HuH-7.5 (cell line): ENCODE measurements around the gene PLEKHN1.
A peak's percentile ranks its signal among the peaks of the same experiment; 100 is the strongest.
"Not testable (repeated sequence)": the region's sequence is repeated elsewhere in the genome, so short reads cannot be mapped to it uniquely, and the experiment has no call there.

ENCODE experiments used
- DNase-seq: peaks from one replicate; pipeline ENCODE4 v3.0.0; 2011; ENCODE audit warnings: low spot score

Gene PLEKHN1

GRCh38 chr1:1006305-1007159, 40.2 kb downstream of the PLEKHN1 start:
- DNase-seq, result peak; percentile 91

- not testable (repeated sequence) for DNase-seq
These were observed 43.8 kb downstream of the PLEKHN1 start for GRCh38 chr1:1010131-1010530.

GRCh38 chr1:1011396-1011949, 45.2 kb downstream of the PLEKHN1 start:
- DNase-seq, result no peak

GRCh38 chr1:1012736-1013104, 46.4 kb downstream of the PLEKHN1 start:
- not testable (repeated sequence) for DNase-seq

GRCh38 chr1:1013105-1013921, 47.0 kb downstream of the PLEKHN1 start, which contains the start of gene ISG15:
Gene ISG15, plus strand, starts transcription at chr1:1013497. Its CDS starts 77 bp downstream, at chr1:1013574.
- no peak for DNase-seq

DNA sequence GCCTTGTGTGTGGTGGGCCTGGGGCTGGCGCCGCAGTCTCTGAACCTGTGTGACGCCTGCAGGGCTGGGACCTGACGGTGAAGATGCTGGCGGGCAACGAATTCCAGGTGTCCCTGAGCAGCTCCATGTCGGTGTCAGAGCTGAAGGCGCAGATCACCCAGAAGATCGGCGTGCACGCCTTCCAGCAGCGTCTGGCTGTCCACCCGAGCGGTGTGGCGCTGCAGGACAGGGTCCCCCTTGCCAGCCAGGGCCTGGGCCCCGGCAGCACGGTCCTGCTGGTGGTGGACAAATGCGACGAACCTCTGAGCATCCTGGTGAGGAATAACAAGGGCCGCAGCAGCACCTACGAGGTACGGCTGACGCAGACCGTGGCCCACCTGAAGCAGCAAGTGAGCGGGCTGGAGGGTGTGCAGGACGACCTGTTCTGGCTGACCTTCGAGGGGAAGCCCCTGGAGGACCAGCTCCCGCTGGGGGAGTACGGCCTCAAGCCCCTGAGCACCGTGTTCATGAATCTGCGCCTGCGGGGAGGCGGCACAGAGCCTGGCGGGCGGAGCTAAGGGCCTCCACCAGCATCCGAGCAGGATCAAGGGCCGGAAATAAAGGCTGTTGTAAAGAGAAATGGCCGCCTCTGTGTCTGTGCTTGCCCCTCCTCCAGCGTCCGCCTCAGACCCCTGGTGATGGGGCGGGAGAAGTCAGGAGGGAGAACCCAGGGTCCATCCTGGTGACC, 47.8 kb downstream of the PLEKHN1 start:
- no peak for DNase-seq

GRCh38 chr1:1014799-1015681, 48.8 kb downstream of the PLEKHN1 start:
- DNase-seq, result no peak

DNA sequence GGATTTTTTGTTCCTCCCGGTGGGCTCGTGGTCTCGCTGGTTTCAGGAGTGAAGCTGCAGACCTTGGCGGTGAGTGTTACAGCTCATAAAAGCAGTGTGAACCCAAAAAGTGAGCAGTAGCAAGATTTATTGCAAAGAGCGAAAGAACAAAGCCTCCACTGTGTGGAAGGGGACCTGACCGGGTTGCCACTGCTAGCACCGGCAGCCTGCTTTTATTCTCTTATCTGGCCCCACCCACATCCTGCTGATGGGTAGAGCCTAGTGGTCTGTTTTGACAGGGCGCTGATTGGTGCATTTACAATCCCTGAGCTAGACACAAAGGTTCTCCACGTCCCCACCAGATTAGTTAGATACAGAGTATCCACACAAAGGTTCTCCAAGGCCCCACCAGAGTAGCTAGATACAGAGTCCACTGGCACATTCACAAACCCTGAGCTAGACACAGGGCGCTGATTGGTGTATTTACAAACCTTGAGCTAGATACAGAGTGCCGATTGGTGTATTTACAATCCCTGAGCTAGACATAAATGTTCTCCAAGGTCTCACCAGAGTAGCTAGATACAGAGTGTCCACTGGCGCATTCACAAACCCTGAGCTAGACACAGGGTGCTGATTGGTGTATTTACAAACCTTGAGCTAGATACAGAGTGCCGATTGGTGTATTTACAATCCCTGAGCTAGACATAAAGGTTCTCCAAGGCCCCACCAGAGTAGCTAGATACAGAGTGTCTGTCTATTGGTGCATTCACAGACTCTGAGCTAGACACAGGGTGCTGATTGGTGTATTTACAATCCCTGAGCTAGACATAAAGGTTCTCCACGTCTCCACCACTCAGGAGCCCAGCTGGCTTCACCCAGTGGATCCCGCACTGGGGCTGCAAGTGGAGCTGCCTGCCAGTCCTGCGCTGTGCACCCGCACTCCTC, 51.4 kb downstream of the PLEKHN1 start:
- DNase-seq, result not testable (repeated sequence)

- not testable (repeated sequence) for DNase-seq
These were observed 52.0 kb downstream of the PLEKHN1 start for GRCh38 chr1:1018321-1018685.

GRCh38 chr1:1019122-1019999, 53.1 kb downstream of the PLEKHN1 start:
- DNase-seq, result peak; percentile 91

DNA sequence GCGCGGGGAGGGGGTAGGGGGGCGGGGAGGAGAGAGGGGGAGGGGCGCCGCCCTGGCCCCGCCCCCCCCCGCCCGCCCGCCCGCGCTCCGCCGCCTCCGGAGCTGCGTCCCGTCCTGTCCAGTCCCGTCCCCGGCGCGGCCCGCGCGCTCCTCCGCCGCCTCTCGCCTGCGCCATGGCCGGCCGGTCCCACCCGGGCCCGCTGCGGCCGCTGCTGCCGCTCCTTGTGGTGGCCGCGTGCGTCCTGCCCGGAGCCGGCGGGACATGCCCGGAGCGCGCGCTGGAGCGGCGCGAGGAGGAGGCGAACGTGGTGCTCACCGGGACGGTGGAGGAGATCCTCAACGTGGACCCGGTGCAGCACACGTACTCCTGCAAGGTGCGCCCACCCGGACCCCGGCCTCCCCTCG, 53.7 kb downstream of the PLEKHN1 start, which contains the start of gene AGRN:
AGRN (plus strand) TSS at position 121 of the 405 bp plus-strand sequence; CDS start at position 174, 53 bp downstream.
- no peak for DNase-seq

DNA sequence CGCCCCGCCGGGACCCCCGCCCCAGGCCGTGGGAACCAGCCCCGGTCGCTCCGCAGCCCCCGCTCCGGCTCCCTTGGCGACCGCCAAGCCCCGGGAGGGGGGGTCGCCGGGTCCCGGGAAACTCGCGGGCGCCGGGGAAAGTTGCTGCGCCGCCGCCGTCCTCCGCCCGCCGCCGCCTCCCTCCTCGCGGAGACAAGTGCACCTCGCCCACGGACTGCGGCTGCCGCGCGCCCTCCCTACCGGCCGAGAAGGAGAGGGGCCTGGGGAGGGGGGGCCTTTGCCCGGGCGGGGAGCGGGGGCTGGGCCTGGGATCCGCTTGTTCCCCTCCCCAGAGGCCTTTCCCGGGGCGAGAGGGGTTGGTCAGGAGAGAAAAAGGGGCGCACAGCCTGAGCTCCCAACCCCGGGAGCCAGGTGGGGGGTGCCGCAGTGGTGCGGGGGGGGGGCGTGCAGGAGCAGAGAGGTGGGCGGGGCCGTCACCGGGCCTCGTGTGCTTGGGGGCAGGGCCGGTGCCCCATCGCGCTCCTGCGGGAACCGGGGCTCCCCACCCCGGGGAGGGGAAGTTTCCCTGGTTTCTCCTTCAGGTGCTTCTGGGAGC, 54.2 kb downstream of the PLEKHN1 start:
- no peak for DNase-seq

GRCh38 chr1:1021010-1021919, 55.0 kb downstream of the PLEKHN1 start:
- DNase-seq, result peak; percentile 79

DNA sequence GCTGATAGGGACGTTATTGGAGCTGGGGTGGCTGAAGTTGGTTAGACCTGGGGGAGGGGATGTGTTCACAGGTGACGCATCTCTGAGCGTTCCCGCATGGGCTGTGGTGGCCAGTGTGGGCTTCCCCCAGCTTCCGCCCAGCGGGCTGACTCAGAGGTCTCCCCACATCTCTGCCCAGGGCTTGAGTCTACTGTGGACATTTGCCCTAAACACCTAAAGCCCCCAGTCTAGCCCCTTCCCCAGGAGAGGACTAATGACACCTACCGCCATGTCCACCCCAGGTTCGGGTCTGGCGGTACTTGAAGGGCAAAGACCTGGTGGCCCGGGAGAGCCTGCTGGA, 55.6 kb downstream of the PLEKHN1 start:
- DNase-seq, result no peak

GRCh38 chr1:1022302-1023009, 56.2 kb downstream of the PLEKHN1 start:
- no peak for DNase-seq

GRCh38 chr1:1023700-1024099, 57.4 kb downstream of the PLEKHN1 start:
- no peak for DNase-seq
